ENCODE measurements around the gene UIMC1.
"Not testable (repeated sequence)": the region's sequence is repeated elsewhere in the genome, so short reads cannot be mapped to it uniquely, and the experiment has no call there.

Gene UIMC1

DNA sequence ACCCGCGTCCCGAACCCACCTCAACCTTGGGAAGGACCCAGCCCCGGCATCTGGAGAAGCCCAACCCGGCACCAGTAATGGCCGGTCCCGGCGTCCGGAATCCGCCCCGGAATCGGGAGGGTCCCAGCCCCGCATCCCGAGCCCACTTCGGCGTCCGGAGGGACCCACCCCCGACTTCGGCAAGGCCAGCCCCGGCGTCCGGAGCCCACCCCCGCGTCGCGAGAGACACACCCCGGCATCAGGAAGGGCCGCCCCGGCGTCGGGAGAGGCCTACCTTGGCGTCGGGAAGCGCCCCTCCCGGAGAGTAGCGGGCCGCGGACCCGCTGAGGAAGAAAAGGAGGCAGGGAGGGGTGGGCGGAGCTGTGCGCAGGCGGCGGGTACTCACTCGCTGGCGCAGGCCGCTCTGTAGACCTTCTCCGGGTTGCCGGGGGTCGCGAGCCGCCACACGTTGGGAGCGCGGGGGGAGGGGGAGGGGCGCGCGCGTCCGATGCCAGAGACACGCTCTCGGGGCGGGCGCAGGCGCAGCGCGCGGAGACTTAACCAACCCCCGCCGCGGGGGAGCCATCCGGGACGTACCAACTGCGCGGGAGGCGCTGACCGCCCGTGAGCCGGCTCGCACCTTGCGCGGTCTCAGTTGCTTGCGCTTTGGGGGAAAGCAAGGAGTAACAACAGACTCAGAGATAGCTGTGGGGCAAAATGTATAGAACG, at the start of gene UIMC1:
Gene UIMC1 (minus strand): TSS at position 515 of the 708 bp plus-strand sequence. CDS start 24,164 bp downstream, outside the sequence.
- peak; percentile 84 to 86 (median 85) for DNase-seq

DNA sequence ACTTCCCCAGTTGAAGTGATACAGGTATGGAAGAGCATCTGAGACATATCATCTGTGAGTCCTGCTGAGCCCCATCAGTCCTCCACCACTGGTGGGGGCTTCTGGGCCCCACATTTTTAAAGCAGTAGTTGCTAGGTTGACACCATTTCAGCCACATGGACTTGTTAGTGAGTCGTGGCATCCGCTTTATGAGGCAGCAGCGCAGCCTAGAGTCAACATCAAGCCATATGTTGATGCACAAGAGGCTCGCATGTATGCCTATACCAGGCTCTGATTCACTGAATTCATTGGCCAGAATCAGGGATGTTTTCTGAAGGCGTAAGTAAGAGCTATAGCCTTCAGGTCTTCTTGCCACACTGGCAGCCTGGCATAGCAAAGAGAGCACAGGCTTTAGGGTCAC, 42.7 kb upstream of the UIMC1 start:
- DNase-seq: no peak

DNA sequence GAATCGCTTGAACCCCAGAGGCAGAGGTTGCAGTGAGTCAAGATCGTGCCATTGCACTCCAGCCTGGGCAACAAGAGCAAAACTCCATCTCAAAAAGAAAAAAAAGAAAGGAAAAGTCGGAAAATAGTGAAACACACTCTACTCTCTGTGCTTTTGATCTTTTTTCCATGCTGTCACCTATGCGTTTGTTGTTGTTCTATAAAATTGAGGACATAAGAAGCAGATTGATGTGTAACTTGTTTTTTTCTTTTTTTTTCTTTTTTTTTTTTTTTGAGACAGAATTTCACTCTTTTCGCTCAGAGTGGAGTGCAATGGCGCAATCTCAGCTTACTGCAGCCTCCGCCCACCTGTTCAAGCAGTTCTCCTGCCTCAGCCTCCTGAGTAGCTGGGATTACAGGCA, 42.0 kb upstream of the UIMC1 start:
- not testable (repeated sequence) for DNase-seq

DNA sequence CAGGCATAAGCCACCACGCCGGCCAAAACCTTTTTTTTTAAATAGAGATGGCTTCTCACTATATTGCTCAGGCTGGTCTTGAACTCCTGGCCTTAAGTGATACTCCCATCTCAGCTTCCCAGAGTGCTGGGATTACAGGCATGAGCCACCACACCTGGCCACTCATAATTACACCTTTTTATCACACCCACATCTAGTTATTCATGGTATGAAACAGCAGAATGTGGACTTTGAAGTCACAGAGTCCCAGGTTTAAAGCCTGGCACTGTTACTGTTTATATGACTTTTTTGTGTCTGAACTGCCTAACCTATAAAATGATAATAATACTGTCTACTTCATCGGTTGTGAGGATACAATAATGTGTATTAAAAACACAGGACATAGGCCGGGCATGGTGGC, 39.1 kb upstream of the UIMC1 start:
- DNase-seq: no peak

DNA sequence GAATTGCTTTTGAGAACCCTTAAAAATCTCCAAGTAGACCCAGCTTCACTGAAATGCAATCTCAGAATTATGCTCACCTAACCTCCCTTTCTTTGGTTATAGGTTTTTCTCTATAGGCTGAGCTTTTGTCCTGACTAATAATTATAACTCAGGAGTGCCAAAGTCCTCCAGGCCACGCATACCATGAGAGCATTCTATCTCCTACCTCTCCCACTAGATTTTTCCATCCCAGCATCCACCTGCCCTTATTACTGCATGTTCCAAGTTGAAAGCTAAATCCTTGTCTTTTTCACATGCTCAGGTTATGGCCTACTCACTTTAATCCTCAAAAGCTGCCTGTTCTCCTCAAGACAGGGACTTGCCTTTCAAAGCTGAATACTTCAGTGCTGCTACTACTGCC, 38.1 kb upstream of the UIMC1 start:
- DNase-seq: no peak

DNA sequence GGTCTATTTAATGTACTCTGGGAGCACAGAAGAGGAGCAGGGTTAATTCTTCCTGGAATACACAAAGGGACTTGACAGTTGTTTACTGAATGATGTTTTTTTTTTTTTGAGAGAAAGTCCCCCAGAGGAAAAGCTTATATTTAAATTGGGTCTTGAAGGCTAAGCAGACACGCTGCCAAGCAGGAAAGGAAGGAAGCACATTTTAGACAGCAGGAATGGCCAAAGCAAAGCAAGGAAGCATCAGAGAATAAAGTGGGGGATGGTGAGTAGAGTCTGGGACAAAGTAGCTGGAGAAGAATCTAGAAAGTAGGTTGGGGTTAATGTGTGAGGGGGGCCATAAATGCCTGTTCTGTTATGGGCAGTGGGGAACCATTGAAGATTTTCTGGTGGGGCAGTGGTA, 37.4 kb upstream of the UIMC1 start:
- no peak for DNase-seq

DNA sequence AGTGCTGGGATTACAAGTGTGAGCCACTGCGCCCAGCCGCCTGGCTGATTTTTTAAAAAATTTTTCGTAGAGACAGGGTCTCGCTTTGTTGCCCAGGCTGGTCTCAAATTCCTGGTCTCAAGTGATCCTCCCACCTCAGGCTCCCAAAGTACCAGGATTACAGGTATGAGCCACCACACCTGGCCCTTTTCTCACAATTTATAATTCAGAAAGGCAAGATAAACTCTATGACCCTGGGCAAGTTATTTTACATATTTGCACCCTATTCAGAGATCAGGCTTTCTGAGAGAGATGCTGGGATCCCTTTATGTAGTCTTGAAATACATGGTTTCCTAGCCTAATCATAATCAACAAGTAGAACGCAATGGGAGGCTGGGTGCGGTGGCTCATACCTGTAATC, 36.5 kb upstream of the UIMC1 start:
- DNase-seq: no peak

DNA sequence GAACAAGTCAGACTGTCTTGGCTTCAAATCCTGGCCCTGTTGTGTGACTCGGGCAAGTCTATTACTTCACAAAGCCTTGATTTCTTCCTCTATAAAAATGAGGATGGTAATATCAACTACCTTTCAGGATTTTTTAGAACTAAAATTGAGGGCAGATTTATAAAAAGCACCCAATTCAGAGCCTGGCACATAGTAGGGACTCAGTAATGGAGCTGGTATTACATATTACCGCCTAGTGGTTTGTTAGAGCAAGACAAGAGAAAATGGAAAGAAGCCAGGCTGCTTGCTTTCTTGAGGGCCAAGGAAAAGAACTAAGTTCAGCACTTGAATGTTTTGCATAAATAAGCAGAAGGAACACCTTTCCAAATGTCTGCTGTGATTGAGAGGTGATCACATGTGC, 35.4 kb upstream of the UIMC1 start:
- no peak for DNase-seq

DNA sequence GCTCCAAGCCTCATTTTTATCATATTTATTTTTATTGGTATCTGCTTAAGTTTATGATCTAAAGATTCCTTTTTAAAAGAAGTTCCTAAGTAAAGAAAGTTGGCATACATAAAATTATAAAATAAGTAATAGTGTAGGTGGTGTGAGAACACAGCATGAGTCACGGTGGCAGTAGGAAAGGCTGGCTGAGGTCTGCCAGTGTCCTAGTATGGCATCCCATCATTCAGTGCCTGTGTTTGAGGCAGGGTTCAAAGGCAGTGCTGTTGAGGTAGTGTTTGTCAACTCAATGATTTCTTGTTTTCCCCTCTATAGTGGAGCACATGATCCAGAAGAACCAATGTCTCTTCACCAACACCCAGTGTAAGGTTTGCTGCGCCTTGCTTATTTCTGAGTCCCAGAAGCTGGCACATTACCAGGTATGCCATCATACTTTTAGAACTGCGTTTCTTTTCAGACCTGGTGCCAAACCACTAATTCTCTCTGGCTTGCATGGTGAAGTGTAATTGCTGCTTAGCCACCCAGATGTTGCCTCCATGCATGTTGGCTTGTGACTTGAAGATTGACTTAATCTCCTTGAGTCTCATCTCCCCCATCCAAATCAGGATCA, 34.3 kb upstream of the UIMC1 start:
- no peak for DNase-seq

DNA sequence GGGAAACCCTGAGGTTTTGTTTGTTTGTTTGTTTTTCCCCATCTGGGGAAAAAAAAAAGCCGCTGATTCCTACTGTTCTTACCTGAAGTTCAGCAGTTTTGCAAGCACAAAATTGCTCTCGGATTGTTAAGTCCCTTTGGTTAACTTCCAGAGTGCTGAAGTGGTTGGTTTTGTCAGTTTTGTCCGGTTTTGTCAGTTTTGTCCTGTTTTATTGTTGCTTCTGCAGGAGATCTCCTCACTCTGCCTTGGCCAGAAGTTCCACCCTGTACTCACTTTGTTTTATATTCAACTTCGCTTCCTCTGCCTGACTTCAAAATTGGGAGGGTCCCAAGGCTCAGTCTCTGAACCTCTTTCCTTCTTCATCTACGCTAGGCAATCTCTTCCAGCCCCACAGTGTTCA, 30.3 kb upstream of the UIMC1 start:
- no peak for DNase-seq

DNA sequence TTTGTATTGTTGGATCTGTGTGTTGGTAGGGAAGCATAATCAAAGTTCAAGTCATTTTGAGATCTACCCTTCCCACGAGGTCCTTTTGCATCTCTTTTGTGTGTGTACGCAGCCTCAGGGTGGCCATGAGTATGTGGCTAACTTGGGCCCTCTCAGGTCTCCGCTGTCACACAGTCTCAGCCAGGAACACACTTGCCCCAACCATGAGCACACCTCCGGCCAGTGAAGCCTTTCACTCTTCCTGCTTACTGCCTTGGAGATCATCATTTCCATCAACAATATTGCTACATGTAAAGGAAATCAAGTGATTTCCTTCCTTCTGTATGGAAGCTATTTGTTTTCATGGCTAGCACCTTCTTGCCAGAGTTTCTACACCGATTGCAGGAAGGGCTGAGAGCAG, 29.9 kb upstream of the UIMC1 start:
- DNase-seq: no peak

DNA sequence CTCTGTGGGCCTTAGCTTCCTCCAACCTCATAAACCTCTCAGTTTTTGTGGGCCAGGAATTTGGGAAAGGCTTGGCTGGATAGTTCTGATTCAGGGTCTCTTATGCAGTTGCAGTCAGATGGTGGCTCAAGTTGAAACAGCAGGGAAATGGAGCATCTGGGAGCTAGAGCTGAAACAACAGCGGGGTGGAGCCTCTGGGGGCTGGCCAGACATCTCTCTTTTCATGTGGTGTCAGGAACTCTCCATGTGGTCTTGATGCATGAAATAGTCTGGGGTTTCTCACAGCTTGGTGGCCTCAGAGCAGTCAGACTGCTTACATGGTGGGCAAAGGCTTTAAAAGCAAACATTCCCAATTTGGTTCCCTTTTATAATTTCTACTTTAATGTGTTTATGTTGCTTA, 29.4 kb upstream of the UIMC1 start:
- no peak for DNase-seq

DNA sequence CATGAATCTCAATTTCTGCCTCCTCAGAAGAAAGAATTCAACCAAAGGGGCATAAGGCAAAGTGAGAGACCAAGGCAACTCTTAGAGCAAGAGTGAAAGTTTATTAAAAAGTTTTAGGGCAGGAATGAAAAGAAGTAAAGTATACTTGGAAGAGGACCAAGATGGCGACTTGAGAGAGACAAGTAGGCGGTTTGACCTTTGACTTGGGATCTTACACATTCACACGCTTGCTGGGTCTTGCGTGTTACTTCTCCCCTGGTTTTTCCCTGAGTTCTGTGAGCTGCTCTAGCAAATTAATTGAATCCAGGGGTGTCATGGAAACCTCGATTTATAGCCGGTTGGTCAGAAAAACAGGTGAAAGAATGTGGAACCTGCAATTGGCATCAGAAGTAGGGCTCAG, 22.9 kb upstream of the UIMC1 start:
- no peak for DNase-seq

DNA sequence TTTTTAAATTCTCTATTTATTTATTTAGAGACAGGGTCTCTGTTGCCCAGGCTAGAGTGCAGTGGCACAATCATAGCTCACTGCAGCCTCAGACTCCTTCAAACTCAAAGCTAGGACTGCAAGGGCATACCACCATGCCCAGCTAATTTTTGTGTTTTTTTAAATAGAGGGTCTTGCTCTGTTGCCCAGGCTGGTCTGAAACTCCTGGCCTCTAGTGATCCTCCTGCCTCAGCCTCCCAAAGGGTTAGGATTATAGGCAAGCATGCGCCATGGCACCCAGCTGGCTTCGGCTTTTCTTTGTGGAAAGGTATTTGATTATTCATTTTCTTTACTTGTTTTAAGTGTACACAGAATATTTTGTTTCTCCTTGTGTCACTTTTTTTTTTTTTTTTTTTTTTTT, 21.1 kb upstream of the UIMC1 start:
- no peak for DNase-seq

DNA sequence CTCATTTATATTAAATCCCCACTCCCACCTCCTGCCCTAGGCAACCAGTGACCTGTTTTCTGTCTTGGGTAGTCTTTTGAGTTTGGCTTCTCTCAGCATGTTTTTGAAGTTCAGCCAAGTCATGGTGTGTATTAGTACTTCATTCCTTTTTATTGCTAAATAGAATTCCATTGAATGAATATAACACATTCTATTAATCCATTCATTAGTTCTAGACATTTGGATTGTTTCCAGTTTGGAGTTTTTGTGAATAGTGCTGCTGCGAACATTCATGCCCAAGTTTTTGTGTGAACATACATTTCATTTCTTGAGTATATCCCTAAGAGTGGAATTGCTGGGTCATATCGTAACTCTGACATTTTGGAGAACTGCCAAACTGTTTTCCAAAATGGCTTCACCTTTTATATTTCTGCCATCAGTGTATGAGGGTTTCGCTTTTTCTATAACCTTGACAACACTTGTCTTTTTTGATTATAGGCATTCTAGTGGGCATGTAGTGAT, 18.6 kb upstream of the UIMC1 start:
- DNase-seq: no peak

DNA sequence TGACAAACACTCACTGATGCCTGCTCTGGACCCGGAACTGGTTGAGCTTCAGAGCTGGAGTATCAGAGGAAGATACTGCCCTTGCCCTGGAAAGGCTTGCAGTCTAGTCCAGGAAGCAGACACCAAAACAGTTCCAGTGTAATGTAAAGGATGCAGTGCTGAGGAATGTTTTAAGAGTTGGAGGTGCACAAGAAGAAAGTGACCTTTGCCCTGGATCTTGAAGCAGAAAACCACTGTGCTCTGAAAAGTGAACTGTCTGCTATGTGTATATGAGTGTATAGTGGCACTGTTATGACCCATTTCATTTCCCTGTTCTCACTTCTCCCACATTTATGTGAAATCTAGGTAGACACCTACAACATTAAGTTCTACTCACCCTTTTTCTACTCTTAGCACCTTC, 18.0 kb upstream of the UIMC1 start:
- no peak for DNase-seq

DNA sequence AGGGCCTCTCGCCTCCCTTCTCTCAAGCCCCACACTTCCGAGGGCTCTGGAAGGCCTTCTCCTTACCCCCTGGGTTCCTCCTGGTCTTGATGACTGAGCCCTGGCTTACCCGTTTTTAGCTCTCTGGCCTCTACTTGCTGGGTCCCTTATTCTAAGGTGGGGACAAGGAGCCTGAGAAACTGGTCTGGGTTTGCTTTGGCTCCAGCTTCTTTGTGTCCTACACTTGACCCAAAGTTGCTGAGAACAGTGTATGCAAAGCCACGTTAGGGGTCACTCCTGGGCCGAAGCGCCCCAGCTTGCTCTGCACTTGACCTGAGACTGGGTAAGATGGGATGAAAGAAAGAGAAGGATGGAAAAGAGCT, 16.7 kb upstream of the UIMC1 start:
- no peak for DNase-seq

DNA sequence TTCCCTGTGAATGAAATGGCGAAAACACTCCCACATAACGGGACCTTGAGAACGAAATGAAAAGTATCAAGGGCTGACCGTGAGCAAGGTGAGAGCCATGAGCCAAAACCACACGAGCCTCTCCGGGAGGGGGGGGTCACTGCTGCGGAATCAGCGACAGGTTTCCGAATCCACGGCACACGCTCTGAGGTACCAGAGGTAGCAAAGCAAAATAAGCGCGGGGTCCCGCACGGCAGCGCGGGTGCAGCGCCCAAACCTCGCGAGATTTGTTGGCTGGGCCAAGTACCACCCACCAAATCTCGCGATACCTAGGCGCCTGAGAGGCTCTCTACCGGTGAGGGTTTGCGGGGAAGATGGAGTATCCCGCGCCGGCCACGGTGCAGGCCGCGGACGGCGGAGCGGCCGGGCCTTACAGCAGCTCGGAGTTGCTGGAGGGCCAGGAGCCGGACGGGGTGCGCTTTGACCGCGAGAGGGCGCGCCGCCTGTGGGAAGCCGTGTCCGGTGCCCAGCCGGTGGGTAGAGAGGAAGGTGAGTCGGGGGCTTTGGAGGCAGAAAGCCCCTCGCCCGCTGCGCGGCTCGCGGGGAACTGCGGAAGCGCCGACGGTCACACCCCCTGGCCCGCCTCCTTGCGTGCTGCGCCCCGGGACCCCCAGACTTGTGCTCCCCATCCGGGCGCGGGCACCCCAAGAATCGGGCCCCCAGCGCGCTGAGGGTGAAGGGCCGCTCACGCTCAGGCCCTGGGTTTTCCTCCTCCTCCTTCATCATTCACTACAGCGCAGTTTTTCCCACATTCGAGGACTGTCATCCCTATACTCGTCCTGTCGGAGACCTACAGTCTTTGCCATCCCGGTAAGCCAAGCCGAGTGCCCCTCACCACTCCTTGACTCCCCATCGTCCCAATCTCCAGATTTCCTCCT, 16.1 kb upstream of the UIMC1 start, which contains the start of gene ZNF346:
Gene ZNF346 (plus strand): TSS at position 311 of the 917 bp plus-strand sequence. CDS start 43 bp downstream, at position 354.
- DNase-seq: peak; percentile 77 to 86 (median 80)

DNA sequence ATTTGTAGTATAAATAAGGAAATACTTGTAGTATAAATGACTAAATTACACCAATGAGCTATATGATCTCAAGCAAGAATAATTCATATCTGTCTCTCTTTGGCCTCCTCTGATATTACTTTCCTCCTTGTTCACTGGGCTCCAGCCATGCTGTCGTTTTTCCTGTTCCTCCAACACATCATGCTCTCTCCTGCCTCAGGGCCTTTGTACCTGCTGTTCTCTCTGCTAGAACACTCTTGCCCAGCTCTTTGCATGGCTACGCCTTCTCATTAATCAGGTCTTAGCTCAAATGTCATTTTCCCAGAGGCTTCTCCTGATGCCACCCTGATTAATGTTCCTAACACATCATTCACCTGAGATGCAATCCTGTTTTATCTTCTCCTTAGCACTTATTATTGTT, 13.5 kb upstream of the UIMC1 start:
- DNase-seq: no peak

DNA sequence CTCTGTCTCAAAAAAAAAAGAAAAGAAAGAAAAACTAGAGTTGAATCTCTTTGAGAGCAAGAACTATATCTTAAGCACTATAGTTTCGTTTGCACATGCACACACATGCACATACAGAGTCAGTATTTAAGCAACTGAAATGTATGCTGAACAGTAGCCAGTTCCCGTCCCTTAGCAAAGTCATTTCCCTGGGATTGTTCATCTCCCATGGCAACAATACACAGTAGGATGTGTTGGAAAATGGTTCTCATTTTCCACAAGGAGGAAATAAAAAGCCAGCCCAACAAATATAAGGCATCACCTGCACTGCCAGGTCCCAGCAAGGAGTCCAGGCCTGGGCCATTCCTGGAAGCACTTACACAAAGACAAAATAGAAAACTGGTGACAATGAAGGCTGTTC, 11.8 kb upstream of the UIMC1 start:
- no peak for DNase-seq

DNA sequence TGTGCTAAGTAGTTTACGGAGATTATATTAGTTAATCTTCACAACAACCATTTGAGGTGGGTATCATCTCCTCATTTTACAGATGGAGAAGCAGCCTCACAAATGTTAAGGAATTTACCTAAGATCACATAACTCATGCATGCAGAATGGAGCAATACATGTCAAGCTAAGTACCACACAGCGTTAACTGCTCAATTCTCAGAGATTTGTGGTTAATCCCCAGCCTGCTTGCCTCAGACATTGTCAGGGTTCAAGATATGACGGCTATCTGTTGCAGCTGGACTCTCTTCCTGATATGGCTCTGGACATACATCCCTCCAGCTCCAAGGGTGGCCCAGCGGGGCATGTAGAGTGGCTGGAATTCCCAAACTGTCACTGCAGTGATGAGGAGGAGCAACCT, 8.6 kb upstream of the UIMC1 start:
- no peak for DNase-seq

DNA sequence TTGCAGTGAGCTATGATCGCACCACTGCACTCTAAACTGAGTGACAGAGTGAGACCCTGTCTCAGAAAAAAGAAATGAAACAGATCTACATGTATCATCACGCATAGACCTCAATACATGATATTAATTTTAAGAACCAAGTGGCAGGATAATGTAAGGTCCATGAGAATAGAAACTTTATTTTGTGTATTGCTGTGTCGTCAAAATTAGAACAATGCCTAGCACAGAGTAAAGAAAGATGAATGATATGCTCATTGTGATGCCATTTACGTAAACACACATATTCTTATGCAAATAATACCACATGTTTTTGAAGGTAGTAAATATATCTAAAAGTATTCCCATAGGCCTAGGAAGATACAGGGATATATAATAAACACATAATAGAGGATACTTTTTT, 3.6 kb upstream of the UIMC1 start:
- DNase-seq: no peak

DNA sequence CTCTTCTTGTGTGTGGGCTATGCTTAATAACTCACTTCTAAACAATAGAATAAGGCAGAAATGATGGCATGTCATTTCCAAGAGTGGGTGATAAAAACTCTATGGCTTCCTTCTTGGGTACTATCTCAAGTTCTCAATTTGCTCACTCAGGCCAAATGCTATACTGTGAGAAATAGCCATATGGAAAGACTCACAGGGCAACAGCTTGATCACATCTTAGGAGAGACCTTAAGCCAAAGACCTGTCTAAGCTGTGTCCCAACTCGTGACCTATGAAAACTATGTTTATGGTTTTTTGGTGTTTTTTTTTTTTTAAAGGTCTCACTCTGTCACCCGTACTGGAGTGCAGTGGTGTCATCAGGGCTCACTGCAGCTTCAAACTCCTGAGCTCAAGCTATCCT, 2.1 kb upstream of the UIMC1 start:
- no peak for DNase-seq
